ENCODE data around the gene PITPNC1. TPM values are rescaled to one million over a fixed set of nuclear protein-coding genes. Genes with fewer than 3 reads are reported as not detected.

The PITPNC1 gene
- total RNA-seq, 4 donors from 2014 or later: 14.1 to 35.5 (median 31.8) TPM

DNA sequence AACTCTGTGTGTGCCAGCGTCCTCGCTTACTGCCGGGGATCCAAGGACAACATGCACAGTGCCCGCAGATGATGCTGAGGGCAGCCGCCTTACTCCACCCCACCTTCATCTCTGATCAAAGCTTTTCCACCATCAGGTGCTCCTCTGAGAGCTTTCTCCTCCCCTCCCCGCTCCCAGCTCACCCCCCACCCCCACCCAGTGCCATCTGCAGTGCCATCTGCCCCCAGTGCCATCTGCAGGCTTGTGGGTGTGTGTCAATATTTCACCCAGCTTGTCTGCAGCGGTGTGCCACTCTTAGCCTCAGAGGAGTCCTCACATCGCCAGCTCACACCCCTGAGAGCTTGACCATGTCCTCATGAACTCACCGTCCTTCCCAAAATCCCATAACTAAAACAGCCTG, 242.5 kb downstream of the PITPNC1 start:
- TF ChIP-seq POLR2A (IDR thresholded peaks at IDR 0.05; ENCODE audit: low read depth) (no peak), POLR2AphosphoS5 (IDR thresholded peaks at IDR 0.05) (no peak), EP300 (IDR thresholded peaks at IDR 0.05) (no peak)
- TF ChIP-seq, protein P1, sequence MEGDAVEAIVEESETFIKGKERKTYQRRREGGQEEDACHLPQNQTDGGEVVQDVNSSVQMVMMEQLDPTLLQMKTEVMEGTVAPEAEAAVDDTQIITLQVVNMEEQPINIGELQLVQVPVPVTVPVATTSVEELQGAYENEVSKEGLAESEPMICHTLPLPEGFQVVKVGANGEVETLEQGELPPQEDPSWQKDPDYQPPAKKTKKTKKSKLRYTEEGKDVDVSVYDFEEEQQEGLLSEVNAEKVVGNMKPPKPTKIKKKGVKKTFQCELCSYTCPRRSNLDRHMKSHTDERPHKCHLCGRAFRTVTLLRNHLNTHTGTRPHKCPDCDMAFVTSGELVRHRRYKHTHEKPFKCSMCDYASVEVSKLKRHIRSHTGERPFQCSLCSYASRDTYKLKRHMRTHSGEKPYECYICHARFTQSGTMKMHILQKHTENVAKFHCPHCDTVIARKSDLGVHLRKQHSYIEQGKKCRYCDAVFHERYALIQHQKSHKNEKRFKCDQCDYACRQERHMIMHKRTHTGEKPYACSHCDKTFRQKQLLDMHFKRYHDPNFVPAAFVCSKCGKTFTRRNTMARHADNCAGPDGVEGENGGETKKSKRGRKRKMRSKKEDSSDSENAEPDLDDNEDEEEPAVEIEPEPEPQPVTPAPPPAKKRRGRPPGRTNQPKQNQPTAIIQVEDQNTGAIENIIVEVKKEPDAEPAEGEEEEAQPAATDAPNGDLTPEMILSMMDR (IDR thresholded peaks at IDR 0.05): no peak
- intact Hi-C loops (cut with DNase I): no loop called here
- Histone ChIP-seq H3K4me3 (no peak overlapping the region), H3K9me3 (no peaks in the 10 kb centered on the region), H3K27me3 (no peaks in the 10 kb centered on the region), H3K4me1 (peaks cover 0 to 5% (median 4%) of the 10 kb centered on the region in 4 donors), H3K36me3 (peaks cover 0 to 3% (median 0%) of the 10 kb centered on the region in 4 donors), H3K27ac (replicated peaks in 1 of 4) (no peak overlapping the region)
- WGBS: over 99% methylated on average over 9 of the region's 9 CpGs
- DNase-seq (ENCODE audit: extremely low spot score): no peak

DNA sequence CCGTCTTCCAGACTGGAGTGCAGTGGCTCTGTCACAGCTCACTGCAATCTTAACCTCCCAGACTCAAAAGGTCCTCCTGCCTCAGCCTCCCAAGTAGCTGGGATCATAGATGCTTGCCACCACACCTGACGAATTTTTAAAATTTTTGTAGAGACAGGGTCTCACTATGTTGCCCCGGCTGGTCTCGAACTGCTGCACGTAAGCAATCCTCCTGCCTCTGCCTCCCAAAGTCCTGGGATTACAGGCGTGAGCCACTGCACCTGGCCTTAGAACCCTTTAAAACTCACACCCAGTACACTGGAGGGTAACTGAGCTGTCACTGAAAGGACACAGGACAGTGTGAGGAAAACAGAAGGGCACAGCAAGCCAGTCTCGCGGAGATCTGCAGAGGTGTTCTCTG, 243.0 kb downstream of the PITPNC1 start:
- H3K27me3 ChIP-seq: no peaks in the 10 kb centered on the region
- no peak overlapping the region for H3K27ac ChIP-seq (replicated peaks in 1 of 4)
- DNase-seq (ENCODE audit: extremely low spot score): no peak
- H3K4me1 ChIP-seq: no peaks in the 10 kb centered on the region
- 97% methylated on average over 8 of the region's 8 CpGs for WGBS
- TF ChIP-seq, protein P1 (IDR thresholded peaks at IDR 0.05): no peak
- TF ChIP-seq POLR2A (IDR thresholded peaks at IDR 0.05; ENCODE audit: low read depth): no peak
- TF ChIP-seq EP300 (IDR thresholded peaks at IDR 0.05): no peak
- TF ChIP-seq POLR2AphosphoS5 (IDR thresholded peaks at IDR 0.05): no peak
- no peaks in the 10 kb centered on the region for H3K9me3 ChIP-seq
- H3K4me3 ChIP-seq: no peak overlapping the region
- intact Hi-C loops (cut with DNase I): no loop called here
- H3K36me3 ChIP-seq: peaks cover 0 to 3% (median 0%) of the 10 kb centered on the region in 4 donors

GRCh38 chr17:67620636-67621035, 243.6 kb downstream of the PITPNC1 start:
- Histone ChIP-seq H3K36me3 (peaks cover 0 to 3% (median 0%) of the 10 kb centered on the region in 4 donors), H3K9me3 (no peaks in the 10 kb centered on the region), H3K4me3 (no peak overlapping the region), H3K4me1 (no peaks in the 10 kb centered on the region), H3K27ac (replicated peaks in 1 of 4) (no peak overlapping the region), H3K27me3 (no peaks in the 10 kb centered on the region)
- no peak for DNase-seq (ENCODE audit: extremely low spot score)
- TF ChIP-seq EP300 (IDR thresholded peaks at IDR 0.05): no peak
- TF ChIP-seq, protein P1 (IDR thresholded peaks at IDR 0.05): no peak
- TF ChIP-seq POLR2A (IDR thresholded peaks at IDR 0.05; ENCODE audit: low read depth): no peak
- no peak for TF ChIP-seq POLR2AphosphoS5 (IDR thresholded peaks at IDR 0.05)
- 95% methylated on average over 8 of the region's 8 CpGs for WGBS
- intact Hi-C loops (cut with DNase I): no loop called here

DNA sequence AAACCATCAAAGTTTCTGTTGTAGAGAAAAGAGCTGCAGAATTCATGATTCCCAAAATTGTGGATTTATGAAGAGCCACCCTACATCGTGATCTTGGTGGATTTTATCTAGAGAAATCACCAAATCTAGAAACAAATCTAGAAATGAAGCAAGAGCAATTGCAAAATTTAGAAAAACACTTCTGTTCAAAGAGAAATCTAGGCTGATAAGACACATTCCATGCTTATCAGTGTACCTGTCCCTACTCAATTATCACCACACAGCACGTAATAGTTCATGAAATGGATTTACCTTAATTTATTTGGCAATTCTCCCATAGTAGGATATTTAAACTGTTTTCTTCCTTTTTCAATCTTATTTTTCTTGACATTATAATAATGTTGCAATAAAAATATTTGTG, 246.7 kb downstream of the PITPNC1 start:
- Histone ChIP-seq H3K4me3 (no peak overlapping the region), H3K36me3 (peaks cover 0 to 3% (median 0%) of the 10 kb centered on the region in 4 donors)
- TF ChIP-seq POLR2A (IDR thresholded peaks at IDR 0.05; ENCODE audit: low read depth): no peak
- no peak for TF ChIP-seq POLR2AphosphoS5 (IDR thresholded peaks at IDR 0.05)
- TF ChIP-seq, protein P1 (IDR thresholded peaks at IDR 0.05): no peak
- no peak for TF ChIP-seq EP300 (IDR thresholded peaks at IDR 0.05)

More for the DNA sequence above, 246.7 kb downstream of the PITPNC1 start:
- intact Hi-C loops (cut with DNase I): no loop called here
- H3K27me3 ChIP-seq: no peaks in the 10 kb centered on the region
- WGBS: 89% methylated on average over 2 of the region's 2 CpGs
- H3K4me1 ChIP-seq: no peaks in the 10 kb centered on the region
- no peak for DNase-seq (ENCODE audit: extremely low spot score)
- H3K27ac ChIP-seq (replicated peaks in 1 of 4): no peak overlapping the region
- no peaks in the 10 kb centered on the region for H3K9me3 ChIP-seq

Measured in esophagus muscularis mucosa (tissue), 4 donors.